ENCODE data around the gene TRIM41.
"Not testable (repeated sequence)": the region's sequence is repeated elsewhere in the genome, so short reads cannot be mapped to it uniquely, and the experiment has no call there.

- not testable (repeated sequence) for TF ChIP-seq CTCF (IDR thresholded peaks at IDR 0.05; ENCODE audit: poor library complexity, severe bottlenecking); POLR2AphosphoS5 (IDR thresholded peaks at IDR 0.05); EP300 (conservative IDR thresholded peaks at IDR 0.05; ENCODE audit: poor library complexity, severe bottlenecking); TAF1 (IDR thresholded peaks at IDR 0.05; ENCODE audit: low read depth); RAD21 (conservative IDR thresholded peaks at IDR 0.05); MXI1 (conservative IDR thresholded peaks at IDR 0.05; ENCODE audit: poor library complexity, severe bottlenecking); EZH2 (IDR thresholded peaks at IDR 0.05; ENCODE audit: borderline replicate concordance, insufficient read depth, low read length, poor library complexity, severe bottlenecking)
These were observed 12.4 kb upstream of the TRIM41 start for GRCh38 chr5:181210698-181211097.

Measured in neural cell (in vitro differentiated cells).